SK-N-SH treated with all-trans-retinoic acid at 6 μM for 48 hours (cell line): ENCODE data around the gene TTC39B.

Experiments
- ATAC-seq: fragments of 200-7000 bp; cut with Tn5 transposase; 3 replicates; pipeline ENCODE4 v1.9.1; 2020; ENCODE audit warnings: mild to moderate bottlenecking, moderate library complexity
- ARNTL ChIP-seq: fragments of 450-650 bp; formaldehyde crosslinking; IDR thresholded peaks from 2 replicates; pipeline ENCODE4 v1.5.0; 2020; ENCODE audit warnings: low read depth, mild to moderate bottlenecking, moderate library complexity, borderline replicate concordance
- BACH2 ChIP-seq: fragments of 250-450 bp; sonication (Bioruptor Pico); IDR thresholded peaks from 2 replicates; pipeline ENCODE4 v1.9.0; 2021; ENCODE audit warnings: mild to moderate bottlenecking, borderline replicate concordance
- CREB5 ChIP-seq: fragments of 250-450 bp; sonication (Bioruptor Pico); IDR thresholded peaks from 2 replicates; pipeline ENCODE4 v1.5.1; 2020; ENCODE audit warnings: low read depth, mild to moderate bottlenecking, moderate library complexity
- CSDC2 ChIP-seq: fragments of 250-450 bp; sonication (Bioruptor Pico); IDR thresholded peaks from 2 replicates; pipeline ENCODE4 v1.5.0; 2020; ENCODE audit warnings: mild to moderate bottlenecking, moderate library complexity
- ESRRG ChIP-seq: fragments of 250-450 bp; sonication (Bioruptor Pico); IDR thresholded peaks from 2 replicates; pipeline ENCODE4 v1.6.1; 2021; ENCODE audit warnings: mild to moderate bottlenecking
- GLIS3 ChIP-seq: fragments of 250-450 bp; sonication (Bioruptor Pico); IDR thresholded peaks from 2 replicates; pipeline ENCODE4 v1.5.0; 2020; ENCODE audit warnings: mild to moderate bottlenecking, moderate library complexity
- ISL1 ChIP-seq: fragments of 250-450 bp; sonication (Bioruptor Pico); IDR thresholded peaks from 2 replicates; pipeline ENCODE4 v2.1.2; 2022; ENCODE audit warnings: mild to moderate bottlenecking, moderate library complexity
- OSR1 ChIP-seq: fragments of 250-450 bp; sonication (Bioruptor Pico); IDR thresholded peaks from 2 replicates; pipeline ENCODE4 v1.8.0; 2022; ENCODE audit warnings: moderate library complexity, mild to moderate bottlenecking, inconsistent platforms
- PATZ1 ChIP-seq: fragments of 250-450 bp; sonication (Bioruptor Pico); IDR thresholded peaks from 2 replicates; pipeline ENCODE4 v1.8.0; 2020; ENCODE audit warnings: mild to moderate bottlenecking, moderate library complexity, borderline replicate concordance
- POU6F1 ChIP-seq: fragments of 250-450 bp; sonication (Bioruptor Pico); IDR thresholded peaks from 2 replicates; pipeline ENCODE4 v1.8.0; 2021; ENCODE audit warnings: low read depth, mild to moderate bottlenecking, moderate library complexity, borderline replicate concordance
- RARB ChIP-seq: fragments of 250-450 bp; sonication (Bioruptor Pico); IDR thresholded peaks from 2 replicates; pipeline ENCODE4 v1.8.0; 2021; ENCODE audit warnings: mild to moderate bottlenecking, moderate library complexity
- SNAI2 ChIP-seq: fragments of 250-450 bp; sonication (Bioruptor Pico); IDR thresholded peaks from 2 replicates; pipeline ENCODE4 v1.5.0; 2020; ENCODE audit warnings: mild to moderate bottlenecking, moderate library complexity
- TCF4 ChIP-seq: fragments of 250-450 bp; sonication (Bioruptor Pico); IDR thresholded peaks from 2 replicates; pipeline ENCODE4 v1.8.0; 2021; ENCODE audit warnings: mild to moderate bottlenecking, moderate library complexity, borderline replicate concordance
- TOX ChIP-seq: fragments of 250-450 bp; sonication (Bioruptor Pico); IDR thresholded peaks from 2 replicates; pipeline ENCODE4 v1.8.0; 2021; ENCODE audit warnings: mild to moderate bottlenecking, moderate library complexity, borderline replicate concordance
- TSHZ2 ChIP-seq: fragments of 250-450 bp; sonication (Bioruptor Pico); IDR thresholded peaks from 2 replicates; pipeline ENCODE4 v1.5.0; 2020; ENCODE audit warnings: mild to moderate bottlenecking, moderate library complexity
- ZFP3 ChIP-seq: fragments of 250-450 bp; sonication (Bioruptor Pico); IDR thresholded peaks from 2 replicates; pipeline ENCODE4 v1.5.0; 2020; ENCODE audit warnings: mild to moderate bottlenecking, moderate library complexity
- ZFP30 ChIP-seq: fragments of 450-650 bp; formaldehyde crosslinking; IDR thresholded peaks from 2 replicates; pipeline ENCODE4 v1.5.0; 2022; ENCODE audit warnings: mild to moderate bottlenecking, moderate library complexity
- ZNF565 ChIP-seq: fragments of 450-650 bp; formaldehyde crosslinking; conservative IDR thresholded peaks from 2 replicates; pipeline ENCODE4 v1.5.0; 2020; ENCODE audit warnings: low read depth, mild to moderate bottlenecking, moderate library complexity
- ZNF70 ChIP-seq: fragments of 450-650 bp; formaldehyde crosslinking; IDR thresholded peaks from 2 replicates; pipeline ENCODE4 v1.5.0; 2020; ENCODE audit warnings: mild to moderate bottlenecking, moderate library complexity
- ZNF8 ChIP-seq: fragments of 450-650 bp; formaldehyde crosslinking; IDR thresholded peaks from 2 replicates; pipeline ENCODE4 v1.5.0; 2020; ENCODE audit warnings: mild to moderate bottlenecking, moderate library complexity

The TTC39B gene

GRCh38 chr9:15144622-15145061 lies 162.4 kb downstream of the TTC39B start:
- ATAC-seq = no peak
- no peak for TF ChIP-seq PATZ1
- TF ChIP-seq TSHZ2 (CRISPR knock-in tag) = no peak
- TF ChIP-seq ISL1 (CRISPR knock-in tag) = no peak
- TF ChIP-seq CREB5 (CRISPR knock-in tag) = no peak
- TF ChIP-seq CSDC2 (CRISPR knock-in tag) = no peak
- no peak for TF ChIP-seq ZNF8 (CRISPR knock-in tag)
- TF ChIP-seq RARB (CRISPR knock-in tag) = no peak
- no peak for TF ChIP-seq SNAI2 (CRISPR knock-in tag)
- no peak for TF ChIP-seq TCF4 (CRISPR knock-in tag)
- TF ChIP-seq OSR1 (CRISPR knock-in tag) = no peak
- no peak for TF ChIP-seq ZNF70
- TF ChIP-seq ZNF565 (CRISPR knock-in tag) = no peak
- no peak for TF ChIP-seq ZFP3 (CRISPR knock-in tag)
- TF ChIP-seq TOX (CRISPR knock-in tag) = no peak
- TF ChIP-seq BACH2 (CRISPR knock-in tag) = no peak

- ATAC-seq = peak; percentile 96
- no peak for TF ChIP-seq CSDC2 (CRISPR knock-in tag)
- no peak for TF ChIP-seq TSHZ2 (CRISPR knock-in tag)
- TF ChIP-seq ZFP3 (CRISPR knock-in tag) = no peak
- TF ChIP-seq ZFP30 (CRISPR knock-in tag) = no peak
- TF ChIP-seq TCF4 (CRISPR knock-in tag) = no peak
- no peak for TF ChIP-seq ARNTL
- no peak for TF ChIP-seq GLIS3 (CRISPR knock-in tag)
- TF ChIP-seq TOX (CRISPR knock-in tag) = no peak
- no peak for TF ChIP-seq POU6F1 (CRISPR knock-in tag)
- TF ChIP-seq RARB (CRISPR knock-in tag) = no peak
- no peak for TF ChIP-seq ESRRG (CRISPR knock-in tag)
- TF ChIP-seq ZNF8 (CRISPR knock-in tag) = no peak
- no peak for TF ChIP-seq ISL1 (CRISPR knock-in tag)
- TF ChIP-seq ZNF565 (CRISPR knock-in tag) = no peak
- no peak for TF ChIP-seq OSR1 (CRISPR knock-in tag)
- TF ChIP-seq SNAI2 (CRISPR knock-in tag) = no peak
Observed at GRCh38 chr9:15142878-15143534, 164.0 kb downstream of the TTC39B start.
